ENCODE results near the gene PLIN3. TPM values are rescaled to one million over a fixed set of nuclear protein-coding genes. Genes with fewer than 3 reads are reported as not detected.

Gene PLIN3
- total and polyA plus RNA-seq, 9 of the 15 experiments (the other 6 are each of a cell fraction or from before 2014, with no cell fraction given), result 7.5 to 75.6 (median 43.1) TPM

GRCh38 chr19:4867534-4868285, at the start of gene PLIN3 (continued):
- TF ChIP-seq YY1 (IDR thresholded peaks at IDR 0.05; ENCODE audit: borderline replicate concordance in 1 of 3, control insufficient read depth in 1 of 3, extremely low read depth in 1 of 3, insufficient read depth in 3 of 3, insufficient read length in 1 of 3, insufficient replicate concordance in 2 of 3, low read depth in 1 of 3, low read length in 2 of 3) (peak in 1 of 3 experiments; percentile 1), RERE (CRISPR knock-in tag; IDR thresholded peaks at IDR 0.05; ENCODE audit: borderline replicate concordance) (0 out of 2 replicates have a peak, but pooled peaks have one; percentile 41), ZBTB7A (IDR thresholded peaks at IDR 0.05; ENCODE audit: borderline replicate concordance, control insufficient read depth, low read depth, low read length) (peak; percentile 64; the same call in 1 of the 2 replicates), TRIM28 (IDR thresholded peaks at IDR 0.05) (peak; percentile 34; the same call in 1 of the 2 replicates), ZNF212 (CRISPR knock-in tag; IDR thresholded peaks at IDR 0.05) (no peak), ESRRA (IDR thresholded peaks at IDR 0.05; ENCODE audit: borderline replicate concordance, low read depth) (peak; percentile 98), PHB (CRISPR knock-in tag; IDR thresholded peaks at IDR 0.05) (no peak), C11orf30 (IDR thresholded peaks at IDR 0.05; ENCODE audit: low read depth) (peak; percentile 13; the same call in 1 of the 2 replicates), CC2D1A (IDR thresholded peaks at IDR 0.05) (peak; percentile 69; the same call in 1 of the 2 replicates), E2F5 (CRISPR knock-in tag; IDR thresholded peaks at IDR 0.05) (peak; percentile 23; the same call in 1 of the 2 replicates), NKRF (IDR thresholded peaks at IDR 0.05; ENCODE audit: borderline replicate concordance) (peak; percentile 84; the same call in 1 of the 2 replicates), TBP (optimal IDR thresholded peaks at IDR 0.05; ENCODE audit: low read depth, low read length) (peak; percentile 36), NCOA1 (IDR thresholded peaks at IDR 0.05; ENCODE audit: low read depth) (peak; percentile 70), ATF7 (IDR thresholded peaks at IDR 0.05) (peak; percentile 79; the same call in 1 of the 2 replicates), SRSF9 (IDR thresholded peaks at IDR 0.05; ENCODE audit: borderline replicate concordance, low read depth, low read length) (no peak), CTBP1 (IDR thresholded peaks at IDR 0.05; ENCODE audit: borderline replicate concordance) (peak; percentile 46; the same call in 1 of the 2 replicates), SMARCC2 (IDR thresholded peaks at IDR 0.05; ENCODE audit: low read depth) (peak; percentile 22; the same call in 1 of the 2 replicates), NCOA4 (IDR thresholded peaks at IDR 0.05; ENCODE audit: partially characterized antibody) (peak; percentile 19), ZNF316 (IDR thresholded peaks at IDR 0.05) (peak; percentile 52)

Measured in K562 (cell line).